PC-3 (cell line): ENCODE data around the gene PCSK2. TPM values are rescaled to one million over a fixed set of nuclear protein-coding genes. Genes with fewer than 3 reads are reported as not detected.

Source experiments
- ATAC-seq: fragments of 200-7000 bp; cut with Tn5 transposase; 2 replicates; pipeline ENCODE4 v1.9.1; 2020; ENCODE audit warnings: mild to moderate bottlenecking, moderate library complexity
- BruUV-seq: library from RNA; stranded (reverse); fragments of 400-500 nt; replicated peaks from 2 replicates; lab custom pipeline; 2021; lab: Mats Ljungman, UMichigan
- CTCF ChIA-PET: fragments of 300-600 bp; sonication (Branson Sonifier 250); formaldehyde crosslinking; loops from one replicate; lab custom pipeline; 2022; ENCODE audit warnings: antibody characterized with exemption; lab: Charles Lee
- POLR2A ChIA-PET: fragments of 300-600 bp; sonication (Branson Sonifier 250); formaldehyde crosslinking; loops from one replicate; lab custom pipeline; 2022; ENCODE audit warnings: antibody characterized with exemption; ENCODE audit not compliant: unreplicated experiment; lab: Charles Lee
- DNase-seq: peaks from one replicate; pipeline ENCODE4 v3.0.0-alpha.2; 2015
- H2AFZ ChIP-seq: fragments of 300-600 bp; sonication (generic); 2 replicates; pipeline ENCODE4 v1.6.0; 2016; ENCODE audit warnings: antibody characterized with exemption, low read length
- H3F3A ChIP-seq: fragments of 300-600 bp; sonication (generic); one replicate; pipeline ENCODE4 v1.6.0; 2017; ENCODE audit warnings: antibody characterized with exemption, low read length, control low read depth, mild to moderate bottlenecking; ENCODE audit not compliant: unreplicated experiment
- H3K27ac ChIP-seq: fragments of 300-600 bp; sonication (generic); 2 replicates; pipeline ENCODE4 v1.5.1; 2016; ENCODE audit warnings: mild to moderate bottlenecking, low read length
- H3K27me3 ChIP-seq: fragments of 300-600 bp; sonication (generic); 2 replicates; pipeline ENCODE4 v1.6.1; 2016; ENCODE audit warnings: low read length, mixed read lengths
- H3K36me3 ChIP-seq: fragments of 300-600 bp; sonication (generic); 2 replicates; pipeline ENCODE4 v1.6.1; 2016; ENCODE audit warnings: low read depth, mixed run types, low read length, mixed read lengths
- H3K4me1 ChIP-seq: fragments of 300-600 bp; sonication (generic); 2 replicates; pipeline ENCODE4 v1.5.1; 2016; ENCODE audit warnings: low read length; ENCODE audit not compliant: insufficient read depth
- H3K4me2 ChIP-seq: fragments of 300-600 bp; sonication (generic); 2 replicates; pipeline ENCODE4 v1.6.0; 2016; ENCODE audit warnings: low read length
- H3K4me3 ChIP-seq: fragments of 300-600 bp; sonication (generic); 2 replicates; pipeline ENCODE4 v1.5.1; 2016; ENCODE audit warnings: mild to moderate bottlenecking, low read length, mixed read lengths
- H3K79me2 ChIP-seq: fragments of 300-600 bp; sonication (generic); 2 replicates; pipeline ENCODE4 v1.6.1; 2017; ENCODE audit warnings: low read length, mixed read lengths
- H3K9ac ChIP-seq: fragments of 300-600 bp; sonication (generic); 2 replicates; pipeline ENCODE4 v1.6.0; 2016; ENCODE audit warnings: mild to moderate bottlenecking, low read length
- H3K9me2 ChIP-seq: fragments of 300-600 bp; sonication (generic); replicated peaks from 2 replicates; pipeline ENCODE4 v1.6.1; 2016; ENCODE audit warnings: mixed run types, low read length, mixed read lengths
- H3K9me3 ChIP-seq: fragments of 300-600 bp; sonication (generic); 2 replicates; pipeline ENCODE4 v1.6.1; 2016; ENCODE audit warnings: low read length, mixed read lengths
- H4K20me1 ChIP-seq: fragments of 300-600 bp; sonication (generic); 2 replicates; pipeline ENCODE4 v1.6.1; 2016; ENCODE audit warnings: low read length, mixed read lengths
- CTCF ChIP-seq: fragments of 300-600 bp; sonication (generic); conservative IDR thresholded peaks from 2 replicates; pipeline ENCODE4 v1.5.1; 2017; ENCODE audit warnings: antibody characterized with exemption, low read depth, mild to moderate bottlenecking, low read length
- EZH2 ChIP-seq: fragments of 300-600 bp; sonication (generic); IDR thresholded peaks from one replicate; pipeline ENCODE4 v1.6.1; 2017; ENCODE audit warnings: antibody characterized with exemption, mild to moderate bottlenecking, low read length; ENCODE audit not compliant: unreplicated experiment
- EZH2phosphoT487 ChIP-seq: fragments of 300-600 bp; sonication (generic); IDR thresholded peaks from 2 replicates; pipeline ENCODE4 v1.6.1; 2018; ENCODE audit warnings: mild to moderate bottlenecking, antibody characterized with exemption, low read length, borderline replicate concordance
- intact Hi-C: fragments of 100-400 bp; cut with micrococcal nuclease; formaldehyde crosslinking; loops from 2 replicates; pipeline ENCODE4 v1.9.0; 2023
- total RNA-seq: library from RNA; depleted of rRNA; stranded (reverse); fragments of >200 nt; gene quantifications from 2 replicates; pipeline ENCODE4 v1.2.3, GENCODE V29; 2014

PCSK2 gene
- total RNA-seq, 1 experiment from 2014 or later, result not detected

- no peak for TF ChIP-seq EZH2phosphoT487
- no peak for TF ChIP-seq EZH2
- TF ChIP-seq CTCF, result no peak
- DNase-seq, result no peak
- no peaks in the 10 kb centered on the region for H3K79me2 ChIP-seq
- no TSS peak for BruUV-seq
- no peak overlapping the region for H3K4me2 ChIP-seq
- no peak overlapping the region for H3K4me3 ChIP-seq
- no peaks in the 10 kb centered on the region for H3K4me1 ChIP-seq
- H4K20me1 ChIP-seq, result no peaks in the 10 kb centered on the region
- no peak overlapping the region for H3K27ac ChIP-seq
- CTCF ChIA-PET, result no interaction called here
- no peak overlapping the region for H2AFZ ChIP-seq
- ATAC-seq, result no peak
- H3F3A ChIP-seq, result no peaks in the 10 kb centered on the region
- no peaks in the 10 kb centered on the region for H3K9me2 ChIP-seq
- H3K9ac ChIP-seq, result no peak overlapping the region
- POLR2A ChIA-PET, result no interaction called here
- H3K27me3 ChIP-seq, result peaks cover 43% of the 10 kb centered on the region
- intact Hi-C loops, result no loop called here
- H3K36me3 ChIP-seq, result no peaks in the 10 kb centered on the region
- 0 out of 2 replicates have a peak, but pooled peaks cover 1% of the 10 kb centered on the region for H3K9me3 ChIP-seq
These were observed 47.0 kb upstream of the PCSK2 start for GRCh38 chr20:17179840-17180239.

- H3K4me2 ChIP-seq, result no peak overlapping the region
- H3K4me3 ChIP-seq, result no peak overlapping the region
- no peaks in the 10 kb centered on the region for H3K9me2 ChIP-seq
- H3K27me3 ChIP-seq, result peaks cover 33% of the 10 kb centered on the region; the same call in 1 of the 2 replicates
- POLR2A ChIA-PET, result no interaction called here
- CTCF ChIA-PET, result no interaction called here
- intact Hi-C loops, result no loop called here
- DNase-seq (no peak), ATAC-seq (no peak)
- H4K20me1 ChIP-seq, result no peaks in the 10 kb centered on the region
- no peaks in the 10 kb centered on the region for H3F3A ChIP-seq
- no peaks in the 10 kb centered on the region for H3K4me1 ChIP-seq
- H3K36me3 ChIP-seq, result no peaks in the 10 kb centered on the region
- H2AFZ ChIP-seq, result no peak overlapping the region
- no TSS peak for BruUV-seq
- TF ChIP-seq EZH2phosphoT487 (no peak), CTCF (no peak), EZH2 (no peak)
- no peaks in the 10 kb centered on the region for H3K79me2 ChIP-seq
- no peaks in the 10 kb centered on the region for H3K9me3 ChIP-seq
- H3K27ac ChIP-seq, result no peak overlapping the region
- H3K9ac ChIP-seq, result no peak overlapping the region
These were observed 36.7 kb upstream of the PCSK2 start for GRCh38 chr20:17189976-17190695.

DNA sequence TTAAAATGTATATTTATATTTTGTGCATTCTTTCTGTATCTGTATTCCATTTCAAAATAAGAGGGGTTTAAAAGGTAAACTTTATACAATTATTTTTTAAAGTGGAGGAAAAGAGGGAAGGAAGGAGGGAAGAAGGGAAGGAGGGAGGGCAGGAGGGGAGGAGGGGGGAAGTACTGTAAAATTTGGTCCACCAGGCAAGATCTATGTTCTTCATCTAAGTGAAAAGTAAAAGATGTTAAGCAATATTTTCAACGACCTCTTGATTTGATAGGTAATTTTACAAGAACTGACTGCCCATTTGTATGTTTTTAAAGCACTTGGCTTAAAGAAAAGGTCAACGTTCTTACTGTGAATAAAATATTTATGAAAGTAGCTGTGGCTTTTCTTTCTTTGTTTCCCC is 29.8 kb upstream of the PCSK2 start:
- Histone ChIP-seq H3K4me3 (no peak overlapping the region), H3K27ac (no peak overlapping the region), H3K4me2 (no peak overlapping the region), H3K27me3 (peaks cover 18% of the 10 kb centered on the region), H3K36me3 (no peaks in the 10 kb centered on the region), H3K9me2 (no peaks in the 10 kb centered on the region), H2AFZ (no peak overlapping the region), H3K79me2 (no peaks in the 10 kb centered on the region), H4K20me1 (no peaks in the 10 kb centered on the region), H3K9me3 (no peaks in the 10 kb centered on the region), H3F3A (no peaks in the 10 kb centered on the region), H3K4me1 (no peaks in the 10 kb centered on the region), H3K9ac (no peak overlapping the region)
- intact Hi-C loops, result no loop called here
- TF ChIP-seq CTCF, result no peak
- TF ChIP-seq EZH2phosphoT487, result no peak
- no peak for TF ChIP-seq EZH2
- CTCF ChIA-PET, result no interaction called here
- DNase-seq (no peak), ATAC-seq (no peak)
- POLR2A ChIA-PET, result no interaction called here
- BruUV-seq, result no TSS peak
